GM10847 (cell line): ENCODE results near the gene SELENOM.

Source experiments
- POLR2A ChIP-seq: IDR thresholded peaks from 2 replicates; pipeline ENCODE4 v1.6.1; 2011; ENCODE audit not compliant: insufficient read length; ENCODE audit errors: extremely low read depth

The SELENOM gene

GRCh38 chr22:31107178-31107893 is at the start of gene SELENOM:
TSS of gene SELENOM (minus strand) at chr22:31107568. CDS start at chr22:31107505, 63 bp downstream.
- peak; percentile 14 for TF ChIP-seq POLR2A

DNA sequence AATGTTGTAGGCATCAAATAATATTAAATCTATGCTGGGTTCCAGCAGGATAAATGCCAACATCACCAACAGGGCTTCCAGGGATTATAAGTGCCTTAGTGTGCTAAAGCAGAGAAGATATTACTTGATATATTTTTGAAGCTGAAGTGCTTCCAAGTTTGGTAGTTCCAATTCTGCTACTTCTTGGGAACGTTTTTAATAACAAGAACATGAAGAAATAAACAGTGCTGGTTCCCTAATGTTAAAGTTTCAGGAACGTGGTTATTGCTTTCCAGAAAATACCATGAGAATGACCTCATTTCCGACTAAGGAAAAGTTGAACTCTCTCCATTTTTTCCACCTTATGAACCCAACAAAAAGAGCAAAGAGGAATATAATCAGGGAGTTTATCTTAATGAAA is 48.1 kb upstream of the SELENOM start:
- TF ChIP-seq POLR2A: no peak

GRCh38 chr22:31154975-31155374 is 47.6 kb upstream of the SELENOM start:
- no peak for TF ChIP-seq POLR2A

GRCh38 chr22:31153357-31153756 is 46.0 kb upstream of the SELENOM start:
- TF ChIP-seq POLR2A: no peak

DNA sequence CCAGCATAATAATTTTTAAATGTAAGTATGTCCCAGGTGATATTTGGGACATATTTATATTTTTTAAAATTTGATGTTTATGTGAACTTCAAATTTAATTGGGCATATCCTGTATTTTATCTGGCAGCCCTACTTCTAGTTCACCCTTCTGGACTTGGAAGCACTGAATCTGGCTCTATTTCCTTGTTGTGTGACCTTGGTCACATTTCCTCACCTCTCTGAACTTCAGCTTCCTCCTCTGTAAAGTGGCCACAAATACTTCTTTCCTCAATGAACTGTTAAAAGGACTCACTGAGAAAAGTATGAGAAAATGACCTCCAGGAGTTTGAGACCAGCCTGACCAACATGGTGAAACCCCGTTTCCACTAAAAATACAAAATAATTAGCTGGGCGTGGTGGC is 44.5 kb upstream of the SELENOM start:
- no peak for TF ChIP-seq POLR2A

- no peak for TF ChIP-seq POLR2A
Measured at GRCh38 chr22:31150615-31151014, 43.2 kb upstream of the SELENOM start.

GRCh38 chr22:31148953-31149627 is 41.7 kb upstream of the SELENOM start:
- no peak for TF ChIP-seq POLR2A

- no peak for TF ChIP-seq POLR2A
Measured at GRCh38 chr22:31148488-31148887, 41.1 kb upstream of the SELENOM start.

- no peak for TF ChIP-seq POLR2A
Measured at GRCh38 chr22:31144223-31144622, 36.9 kb upstream of the SELENOM start.

DNA sequence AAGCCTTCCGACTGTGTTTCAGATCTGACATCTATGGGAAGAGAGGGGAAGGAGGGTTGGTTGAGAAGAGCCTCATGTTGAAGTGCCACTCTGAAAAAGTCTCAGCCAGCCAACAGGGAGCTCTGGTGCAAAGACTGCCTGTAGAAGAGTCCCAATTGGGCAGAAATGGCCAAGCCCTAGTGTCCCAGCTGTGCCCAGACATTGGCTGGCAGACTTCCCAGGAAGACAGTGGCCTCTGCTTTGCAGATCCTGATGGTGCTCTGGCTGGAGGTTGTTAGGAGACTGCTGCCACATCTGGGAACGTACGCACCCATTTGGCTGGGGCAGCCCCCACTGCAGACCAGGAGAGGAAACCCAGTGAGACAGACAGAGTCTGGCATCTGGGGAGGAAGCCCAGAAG is 36.2 kb upstream of the SELENOM start:
- TF ChIP-seq POLR2A: no peak

DNA sequence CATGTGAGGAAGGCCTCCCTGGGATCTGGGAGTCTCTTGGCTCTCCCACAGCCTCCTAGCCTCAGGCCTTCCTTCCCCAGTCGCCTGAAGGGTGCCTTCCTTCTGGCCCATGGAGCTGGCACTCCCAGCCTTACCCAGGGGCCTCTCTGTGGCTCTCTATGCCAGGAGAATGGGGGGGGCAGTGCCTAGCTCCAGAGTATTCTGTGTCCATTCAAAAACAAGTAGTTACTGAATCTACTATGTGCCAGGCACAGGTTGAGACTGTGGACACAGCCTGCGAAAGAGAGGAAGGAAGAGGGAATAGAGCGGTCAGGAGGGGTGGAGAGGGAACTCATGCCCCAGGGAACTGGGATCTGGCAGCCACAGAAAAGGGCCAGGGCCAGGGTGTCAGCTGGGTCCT is 35.7 kb upstream of the SELENOM start:
- no peak for TF ChIP-seq POLR2A

GRCh38 chr22:31142285-31142684 is 34.9 kb upstream of the SELENOM start:
- no peak for TF ChIP-seq POLR2A

- TF ChIP-seq POLR2A: no peak
Measured at GRCh38 chr22:31141551-31141950, 34.2 kb upstream of the SELENOM start.

GRCh38 chr22:31140746-31141145 is 33.4 kb upstream of the SELENOM start:
- no peak for TF ChIP-seq POLR2A

- TF ChIP-seq POLR2A: no peak
Measured at GRCh38 chr22:31139866-31140716, 32.7 kb upstream of the SELENOM start, which contains the start of gene PLA2G3. TSS of gene PLA2G3 (minus strand) at chr22:31140508. CDS start at chr22:31140354, 154 bp downstream.

- no peak for TF ChIP-seq POLR2A
Measured at GRCh38 chr22:31139066-31139465, 31.7 kb upstream of the SELENOM start.
